ENCODE results near the gene ENTPD6.
A peak's percentile ranks its signal among the peaks of the same experiment; 100 is the strongest.
"Not testable (repeated sequence)": the region's sequence is repeated elsewhere in the genome, so short reads cannot be mapped to it uniquely, and the experiment has no call there.

The ENTPD6 gene

GRCh38 chr20:25195014-25195961, at the start of gene ENTPD6:
ENTPD6 (plus strand) TSS chr20:25195712; CDS start chr20:25206537, 10,825 bp downstream.
- DNase-seq: peak; percentile 92

- DNase-seq: no peak
Measured at GRCh38 chr20:25146976-25147375, 48.5 kb upstream of the ENTPD6 start.

- no peak for DNase-seq
Measured at GRCh38 chr20:25147716-25148115, 47.8 kb upstream of the ENTPD6 start.

GRCh38 chr20:25148181-25148981, 47.1 kb upstream of the ENTPD6 start:
- DNase-seq: no peak

GRCh38 chr20:25148982-25149846, 46.3 kb upstream of the ENTPD6 start:
- DNase-seq: no peak

- no peak for DNase-seq
Measured at GRCh38 chr20:25150016-25150415, 45.5 kb upstream of the ENTPD6 start.

GRCh38 chr20:25158043-25158442, 37.5 kb upstream of the ENTPD6 start:
- no peak for DNase-seq

- no peak for DNase-seq
Measured at GRCh38 chr20:25160467-25160866, 35.0 kb upstream of the ENTPD6 start.

GRCh38 chr20:25160897-25161296, 34.6 kb upstream of the ENTPD6 start:
- DNase-seq: no peak

- DNase-seq: no peak
Measured at GRCh38 chr20:25165128-25165527, 30.4 kb upstream of the ENTPD6 start.

GRCh38 chr20:25166105-25166782, 29.3 kb upstream of the ENTPD6 start:
- not testable (repeated sequence) for DNase-seq

GRCh38 chr20:25173321-25173720, 22.2 kb upstream of the ENTPD6 start:
- DNase-seq: no peak

- no peak for DNase-seq
Measured at GRCh38 chr20:25173886-25174308, 21.6 kb upstream of the ENTPD6 start.

GRCh38 chr20:25176184-25176583, 19.3 kb upstream of the ENTPD6 start:
- DNase-seq: no peak

GRCh38 chr20:25177890-25178321, 17.6 kb upstream of the ENTPD6 start:
- no peak for DNase-seq

- peak; percentile 67 for DNase-seq
Measured at GRCh38 chr20:25178563-25179438, 16.7 kb upstream of the ENTPD6 start.

- DNase-seq: no peak
Measured at GRCh38 chr20:25179439-25180089, 15.9 kb upstream of the ENTPD6 start.

- DNase-seq: not testable (repeated sequence)
Measured at GRCh38 chr20:25184391-25184790, 11.1 kb upstream of the ENTPD6 start.

- DNase-seq: no peak
Measured at GRCh38 chr20:25187220-25187619, 8.3 kb upstream of the ENTPD6 start.

- DNase-seq: no peak
Measured at GRCh38 chr20:25187635-25188034, 7.9 kb upstream of the ENTPD6 start.
